GM18870 (cell line): Measurements from ENCODE around the gene ASTN1.

Experiments
- ATAC-seq: cut with Tn5 transposase; IDR thresholded peaks from one replicate; pipeline ENCODE4 v1.9.1; 2021; ENCODE audit warnings: moderate library complexity; ENCODE audit not compliant: unreplicated experiment

Gene ASTN1

GRCh38 chr1:177164380-177165068 is at the start of gene ASTN1:
ASTN1 (minus strand) TSS chr1:177164712; CDS start chr1:177164676, 36 bp downstream.
- ATAC-seq, result no peak

- ATAC-seq, result no peak
Observed at GRCh38 chr1:177211231-177211630, 46.7 kb upstream of the ASTN1 start.

- no peak for ATAC-seq
Observed at GRCh38 chr1:177210071-177210470, 45.6 kb upstream of the ASTN1 start.

- ATAC-seq, result no peak
Observed at GRCh38 chr1:177209357-177209756, 44.8 kb upstream of the ASTN1 start.

- ATAC-seq, result no peak
Observed at GRCh38 chr1:177208920-177209319, 44.4 kb upstream of the ASTN1 start.

- ATAC-seq, result no peak
Observed at GRCh38 chr1:177206831-177207355, 42.4 kb upstream of the ASTN1 start.

- no peak for ATAC-seq
Observed at GRCh38 chr1:177200290-177200689, 35.8 kb upstream of the ASTN1 start.

GRCh38 chr1:177198243-177198642 is 33.7 kb upstream of the ASTN1 start:
- no peak for ATAC-seq

- no peak for ATAC-seq
Observed at GRCh38 chr1:177190308-177190970, 25.9 kb upstream of the ASTN1 start.

- ATAC-seq, result no peak
Observed at GRCh38 chr1:177186639-177187038, 22.1 kb upstream of the ASTN1 start.

- no peak for ATAC-seq
Observed at GRCh38 chr1:177185209-177185608, 20.7 kb upstream of the ASTN1 start.

GRCh38 chr1:177183836-177184235 is 19.3 kb upstream of the ASTN1 start:
- ATAC-seq, result no peak

GRCh38 chr1:177181631-177182291 is 17.2 kb upstream of the ASTN1 start:
- ATAC-seq, result peak; percentile 77

- ATAC-seq, result no peak
Observed at GRCh38 chr1:177181280-177181630, 16.7 kb upstream of the ASTN1 start.

GRCh38 chr1:177174921-177175634 is 10.6 kb upstream of the ASTN1 start:
- no peak for ATAC-seq

- ATAC-seq, result no peak
Observed at GRCh38 chr1:177173976-177174375, 9.5 kb upstream of the ASTN1 start.

- ATAC-seq, result no peak
Observed at GRCh38 chr1:177172866-177173265, 8.4 kb upstream of the ASTN1 start.

- ATAC-seq, result no peak
Observed at GRCh38 chr1:177172272-177172671, 7.8 kb upstream of the ASTN1 start.

GRCh38 chr1:177171536-177172123 is 7.1 kb upstream of the ASTN1 start:
- ATAC-seq, result no peak

GRCh38 chr1:177170756-177171535 is 6.4 kb upstream of the ASTN1 start, which contains the start of gene BRINP2:
BRINP2 (plus strand) TSS chr1:177170958; CDS start chr1:177229877, 58,919 bp downstream.
- peak; percentile 52 for ATAC-seq
